ENCODE results near the gene PDE8B. TPM values are rescaled to one million over a fixed set of nuclear protein-coding genes. Genes with fewer than 3 reads are reported as not detected.

Gene PDE8B
- total RNA-seq, 6 experiments from 2014 or later: 1.2 to 5.4 (median 2.4) TPM

- TF ChIP-seq POLR2A (IDR thresholded peaks at IDR 0.05) (no peak), CTCF (IDR thresholded peaks at IDR 0.05) (no peak)
- H3K27ac ChIP-seq: no peak overlapping the region
- no peaks in the 10 kb centered on the region for H3K36me3 ChIP-seq
- H3K27me3 ChIP-seq: no peaks in the 10 kb centered on the region
- WGBS (ENCODE audit: insufficient coverage, low coverage, low lambda C conversion rate, missing lambda C conversion rate): 100% methylated on average over 4 of the region's 5 CpGs
- DNase-seq (no peak), ATAC-seq (no peak)
- intact Hi-C loops (cut with DNase I): no loop called here
- no peaks in the 10 kb centered on the region for H3K9me3 ChIP-seq
- no peaks in the 10 kb centered on the region for H3K4me1 ChIP-seq
- H3K4me3 ChIP-seq: no peak overlapping the region
Observed at GRCh38 chr5:77366717-77367500, 156.4 kb downstream of the PDE8B start.

GRCh38 chr5:77367741-77368140 lies 157.3 kb downstream of the PDE8B start:
- 64% methylated on average over 3 of the region's 4 CpGs for WGBS (ENCODE audit: insufficient coverage, low coverage, low lambda C conversion rate, missing lambda C conversion rate)
- ATAC-seq (no peak), DNase-seq (no peak)
- intact Hi-C loops (cut with DNase I): no loop called here
- Histone ChIP-seq H3K36me3 (no peaks in the 10 kb centered on the region), H3K4me1 (no peaks in the 10 kb centered on the region), H3K27ac (no peak overlapping the region), H3K27me3 (no peaks in the 10 kb centered on the region), H3K4me3 (no peak overlapping the region), H3K9me3 (no peaks in the 10 kb centered on the region)
- TF ChIP-seq POLR2A (IDR thresholded peaks at IDR 0.05) (no peak), CTCF (IDR thresholded peaks at IDR 0.05) (no peak)

- Histone ChIP-seq H3K27ac (no peak overlapping the region), H3K9me3 (no peaks in the 10 kb centered on the region), H3K4me3 (no peak overlapping the region), H3K4me1 (no peaks in the 10 kb centered on the region), H3K27me3 (no peaks in the 10 kb centered on the region), H3K36me3 (no peaks in the 10 kb centered on the region)
- intact Hi-C loops (cut with DNase I): no loop called here
- ATAC-seq (no peak), DNase-seq (no peak)
- 80% methylated on average over 5 of the region's 5 CpGs for WGBS (ENCODE audit: insufficient coverage, low coverage, low lambda C conversion rate, missing lambda C conversion rate)
- TF ChIP-seq POLR2A (IDR thresholded peaks at IDR 0.05) (no peak), CTCF (IDR thresholded peaks at IDR 0.05) (no peak)
Observed at GRCh38 chr5:77368367-77368766, 157.9 kb downstream of the PDE8B start.

- H3K36me3 ChIP-seq: no peaks in the 10 kb centered on the region
- no peak for ATAC-seq
- TF ChIP-seq POLR2A (IDR thresholded peaks at IDR 0.05) (no peak), CTCF (IDR thresholded peaks at IDR 0.05) (no peak)
- H3K27ac ChIP-seq: no peak overlapping the region
- DNase-seq: no peak
- intact Hi-C loops (cut with DNase I): no loop called here
- H3K9me3 ChIP-seq: no peaks in the 10 kb centered on the region
- no peaks in the 10 kb centered on the region for H3K4me1 ChIP-seq
- WGBS (ENCODE audit: insufficient coverage, low coverage, low lambda C conversion rate, missing lambda C conversion rate): 94% methylated on average over 2 of the region's 2 CpGs
- no peak overlapping the region for H3K4me3 ChIP-seq
- no peaks in the 10 kb centered on the region for H3K27me3 ChIP-seq
Observed at GRCh38 chr5:77369566-77369965, 159.1 kb downstream of the PDE8B start.

All from right lobe of liver (tissue), 6 donors.